ENCODE measurements around the gene KDM4B. TPM values are rescaled to one million over a fixed set of nuclear protein-coding genes. Genes with fewer than 3 reads are reported as not detected.

KDM4B gene
- total RNA-seq, 1 donor from 2014 or later, result 46.0 TPM

GRCh38 chr19:5153601-5154128, 184.8 kb downstream of the KDM4B start:
- no peaks in the 10 kb centered on the region for H3K4me1 ChIP-seq
- intact Hi-C loops (cut with DNase I), result no loop called here
- H3K4me3 ChIP-seq, result no peak overlapping the region
- H3K27ac ChIP-seq, result no peak overlapping the region
- H3K27me3 ChIP-seq, result no peaks in the 10 kb centered on the region
- no peak for TF ChIP-seq CTCF (IDR thresholded peaks at IDR 0.05)
- DNase-seq (ENCODE audit: low spot score in 2 of 2), result no peak
- peaks cover 11 to 32% of the 10 kb centered on the region in 2 donors for H3K36me3 ChIP-seq
- H3K9me3 ChIP-seq, result no peaks in the 10 kb centered on the region

DNA sequence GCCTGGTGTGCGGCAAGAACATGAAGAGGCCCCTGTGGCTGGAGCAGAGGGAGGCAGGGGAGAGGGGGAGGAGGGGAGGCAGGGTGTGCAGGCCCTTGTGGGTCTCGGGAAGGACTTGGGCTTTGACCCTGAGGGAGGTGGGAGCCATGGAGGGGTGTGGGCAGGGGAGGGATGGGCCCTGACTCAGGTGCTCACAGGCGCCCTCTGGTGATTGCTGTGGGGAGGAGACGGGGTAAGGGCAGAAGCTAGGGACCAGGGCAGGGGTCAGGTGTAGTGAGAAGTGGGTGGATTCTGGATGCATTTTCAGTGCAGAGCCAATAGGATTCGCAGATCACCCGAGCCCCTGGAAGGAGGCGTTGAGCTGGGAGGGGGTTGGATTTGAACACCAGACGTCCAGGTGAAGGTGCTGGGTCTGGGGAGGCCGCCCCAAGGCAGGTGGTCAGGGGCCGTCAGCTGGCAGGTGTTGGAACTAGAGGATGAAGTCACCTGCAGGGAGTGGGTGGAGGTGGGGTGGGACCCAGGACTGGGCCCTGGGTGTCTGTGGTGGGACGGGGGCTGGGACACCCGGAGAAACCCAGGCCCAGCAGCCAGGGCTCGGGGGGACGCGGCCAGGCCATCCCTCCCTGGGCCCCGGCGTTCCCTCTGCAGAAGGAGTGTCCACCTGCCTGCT, 185.4 kb downstream of the KDM4B start:
- Histone ChIP-seq H3K4me1 (no peaks in the 10 kb centered on the region), H3K4me3 (no peak overlapping the region), H3K27me3 (no peaks in the 10 kb centered on the region), H3K27ac (no peak overlapping the region), H3K36me3 (peaks cover 11 to 27% of the 10 kb centered on the region in 2 donors), H3K9me3 (no peaks in the 10 kb centered on the region)
- intact Hi-C loops (cut with DNase I), result no loop called here
- peak in 1 of 3 experiments; percentile 33 for TF ChIP-seq CTCF (IDR thresholded peaks at IDR 0.05)
- peak in 1 of 2 donors; percentile 59 for DNase-seq (ENCODE audit: low spot score in 2 of 2)

GRCh38 chr19:5154799-5155426, 186.0 kb downstream of the KDM4B start:
- no peak for TF ChIP-seq CTCF (IDR thresholded peaks at IDR 0.05)
- Histone ChIP-seq H3K27ac (no peak overlapping the region), H3K4me3 (no peak overlapping the region), H3K4me1 (no peaks in the 10 kb centered on the region), H3K9me3 (no peaks in the 10 kb centered on the region), H3K36me3 (peaks cover 11 to 23% of the 10 kb centered on the region in 2 donors), H3K27me3 (no peaks in the 10 kb centered on the region)
- intact Hi-C loops (cut with DNase I), result no loop called here
- DNase-seq (ENCODE audit: low spot score in 2 of 2), result peak in 1 of 2 donors; percentile 53

- intact Hi-C loops (cut with DNase I), result no loop called here
Observed at GRCh38 chr19:5155586-5156210, 186.8 kb downstream of the KDM4B start.

More at GRCh38 chr19:5155586-5156210, 186.8 kb downstream of the KDM4B start:
- DNase-seq (ENCODE audit: low spot score in 2 of 2), result no peak
- Histone ChIP-seq H3K9me3 (no peaks in the 10 kb centered on the region), H3K4me3 (no peak overlapping the region), H3K27me3 (no peaks in the 10 kb centered on the region), H3K4me1 (no peaks in the 10 kb centered on the region), H3K36me3 (peaks cover 4 to 16% of the 10 kb centered on the region in 2 donors), H3K27ac (no peak overlapping the region)
- no peak for TF ChIP-seq CTCF (IDR thresholded peaks at IDR 0.05)
